Epidermal melanocyte (primary cell): ENCODE measurements around the gene PDE4B.
"Not testable (repeated sequence)": the region's sequence is repeated elsewhere in the genome, so short reads cannot be mapped to it uniquely, and the experiment has no call there.

Experiments used
- DNase-seq: peaks from one replicate; pipeline ENCODE4 v3.0.0; 2011; ENCODE audit warnings: low spot score; ENCODE audit not compliant: insufficient read length

PDE4B gene

DNA sequence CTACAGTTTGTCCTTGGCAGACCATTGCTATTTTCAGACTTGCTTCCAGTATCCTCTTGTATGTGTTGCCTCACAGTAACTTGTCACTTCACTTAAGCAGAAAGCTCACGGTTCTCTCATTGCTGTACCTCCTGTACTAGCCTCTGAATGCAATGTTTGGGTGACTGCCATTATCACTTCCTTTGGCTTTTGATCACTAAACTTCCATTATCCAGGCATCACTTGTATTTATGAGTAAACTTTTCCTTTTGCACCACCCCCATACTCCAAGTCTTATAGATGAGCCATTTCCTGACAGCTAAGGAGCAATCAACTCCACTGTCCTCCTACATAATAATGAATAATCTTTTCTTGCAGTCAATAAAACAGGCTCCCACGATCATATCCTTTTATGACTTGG lies 255.3 kb downstream of the PDE4B start:
- no peak for DNase-seq

GRCh38 chr1:66050123-66050522 lies 257.4 kb downstream of the PDE4B start:
- no peak for DNase-seq

- no peak for DNase-seq
Measured at GRCh38 chr1:66050633-66051032, 257.9 kb downstream of the PDE4B start.

DNA sequence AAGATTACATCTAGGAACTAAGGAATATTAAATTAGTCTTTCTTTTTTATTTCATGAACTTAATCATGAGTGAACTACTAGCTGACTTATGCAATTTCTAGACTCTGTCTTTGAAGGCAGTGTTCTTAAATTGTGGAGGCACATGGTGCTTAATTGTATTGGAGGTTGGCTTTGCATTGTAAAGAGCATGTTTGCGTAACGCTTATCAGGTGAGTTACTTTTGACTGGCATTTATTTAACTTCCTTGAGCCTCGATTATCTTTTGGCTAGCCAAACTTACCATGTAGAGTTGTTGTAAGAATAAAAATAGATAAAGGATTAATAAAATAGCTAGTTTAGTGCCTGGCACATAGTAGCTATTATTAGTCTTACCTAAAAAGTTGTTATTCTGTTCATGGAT lies 262.4 kb downstream of the PDE4B start:
- DNase-seq = no peak

- not testable (repeated sequence) for DNase-seq
Measured at GRCh38 chr1:66057448-66057847, 264.8 kb downstream of the PDE4B start.

DNA sequence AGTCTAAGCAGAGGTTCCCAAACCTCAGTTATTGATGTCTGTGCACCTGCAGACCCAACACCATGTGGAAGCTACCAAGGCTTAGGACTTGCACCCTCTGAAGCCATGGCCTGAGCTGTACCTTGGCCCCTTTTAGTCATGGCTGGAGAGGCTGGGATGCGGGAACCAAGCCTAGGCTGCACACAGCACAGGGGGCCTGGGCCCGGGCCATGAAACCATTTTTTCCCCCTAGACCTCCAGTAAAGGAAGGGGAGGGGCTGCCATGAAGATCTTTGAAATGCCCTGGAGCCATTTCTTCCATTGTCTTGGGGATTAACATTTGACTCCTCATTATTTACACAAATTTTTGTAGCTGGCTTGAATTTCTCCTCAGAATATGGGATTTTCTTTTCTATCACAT lies 265.9 kb downstream of the PDE4B start:
- DNase-seq = no peak

DNA sequence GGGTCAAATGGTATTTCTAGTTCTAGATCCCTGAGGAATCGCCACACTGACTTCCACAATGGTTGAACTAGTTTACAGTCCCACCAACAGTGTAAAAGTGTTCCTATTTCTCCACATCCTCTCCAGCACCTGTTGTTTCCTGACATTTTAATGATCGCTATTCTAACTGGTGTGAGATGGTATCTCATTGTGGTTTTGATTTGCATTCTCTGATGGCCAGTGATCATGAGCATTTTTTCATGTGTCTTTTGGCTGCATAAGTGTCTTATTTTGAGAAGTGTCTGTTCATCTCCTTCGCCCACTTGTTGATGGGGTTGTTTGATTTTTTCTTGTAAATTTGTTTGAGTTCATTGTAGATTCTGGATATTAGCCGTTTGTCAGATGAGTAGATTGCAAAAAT lies 274.5 kb downstream of the PDE4B start:
- not testable (repeated sequence) for DNase-seq

GRCh38 chr1:66069976-66070876 lies 277.5 kb downstream of the PDE4B start:
- no peak for DNase-seq

GRCh38 chr1:66073388-66073787 lies 280.7 kb downstream of the PDE4B start:
- no peak for DNase-seq

DNA sequence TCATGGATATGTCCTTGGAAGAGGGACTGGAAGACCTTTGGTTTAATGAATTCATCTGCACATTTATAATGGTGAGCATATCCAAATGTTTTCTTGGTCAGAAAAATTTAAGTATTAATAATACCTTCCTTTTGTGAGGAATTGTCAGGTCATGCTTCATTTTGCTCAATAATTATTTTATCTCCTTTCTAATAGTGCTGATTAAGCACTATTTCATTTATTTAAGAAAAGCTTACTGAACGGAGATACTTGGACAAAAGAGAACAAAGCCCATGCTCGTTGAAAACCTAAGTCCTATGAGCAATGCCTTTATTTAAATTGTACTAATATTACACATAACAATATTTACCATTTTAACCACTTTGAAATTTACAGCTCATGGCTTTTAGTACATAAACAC lies 281.5 kb downstream of the PDE4B start:
- no peak for DNase-seq

GRCh38 chr1:66078412-66078811 lies 285.7 kb downstream of the PDE4B start:
- no peak for DNase-seq

DNA sequence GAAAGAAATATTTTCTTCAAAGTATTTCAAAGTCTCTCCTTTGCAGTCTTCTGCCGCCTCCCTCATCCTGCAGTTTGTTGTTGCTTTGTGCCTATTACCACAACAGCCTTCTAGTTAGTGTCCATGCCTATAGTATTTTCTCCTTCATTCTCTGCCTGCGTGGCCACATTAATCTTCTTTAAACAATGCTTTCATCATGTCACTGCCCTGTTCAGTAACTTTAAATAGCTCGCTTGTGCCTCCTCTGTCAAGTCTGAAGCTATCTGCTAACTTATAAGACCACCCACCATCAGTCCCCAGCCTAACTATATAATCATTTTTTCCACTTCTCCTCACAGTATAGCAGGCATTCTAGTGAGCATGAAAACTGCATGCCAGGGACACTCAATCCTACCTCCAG lies 290.3 kb downstream of the PDE4B start:
- no peak for DNase-seq

GRCh38 chr1:66084442-66084841 lies 291.7 kb downstream of the PDE4B start:
- DNase-seq = no peak

- no peak for DNase-seq
Measured at GRCh38 chr1:66085600-66085999, 292.9 kb downstream of the PDE4B start.

GRCh38 chr1:66088787-66089186 lies 296.1 kb downstream of the PDE4B start:
- no peak for DNase-seq

DNA sequence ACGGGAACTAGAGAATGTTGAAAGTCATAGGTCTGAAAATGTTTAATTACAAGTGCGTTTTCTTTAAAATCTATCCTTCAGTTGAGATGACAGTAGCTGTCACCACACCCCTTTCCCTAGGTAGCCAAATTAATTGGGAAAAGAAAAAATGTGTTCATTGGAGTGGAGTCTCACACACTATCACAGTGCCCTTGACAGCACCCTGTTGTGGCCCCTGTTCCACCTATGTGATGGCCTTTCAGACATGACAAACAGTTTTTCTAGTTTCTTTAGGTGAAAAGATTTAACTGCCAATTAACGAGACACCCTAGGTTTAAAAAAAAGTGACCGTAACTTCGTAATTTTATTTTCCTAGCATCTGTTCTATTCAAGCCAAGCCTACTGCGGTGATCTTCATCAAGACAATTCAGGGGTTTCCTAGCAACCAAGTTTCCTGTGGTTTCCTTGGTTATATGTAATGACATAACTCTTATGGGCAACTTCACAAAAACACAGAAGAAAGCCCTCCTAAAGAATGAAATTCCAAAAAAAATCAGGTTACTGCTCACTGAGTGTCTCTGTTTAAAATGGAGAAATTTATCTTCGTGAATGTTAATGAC lies 298.3 kb downstream of the PDE4B start:
- no peak for DNase-seq

GRCh38 chr1:66095190-66095589 lies 302.5 kb downstream of the PDE4B start:
- DNase-seq = no peak

GRCh38 chr1:66100959-66101358 lies 308.3 kb downstream of the PDE4B start:
- DNase-seq = not testable (repeated sequence)

GRCh38 chr1:66104076-66104475 lies 311.4 kb downstream of the PDE4B start:
- not testable (repeated sequence) for DNase-seq

- no peak for DNase-seq
Measured at GRCh38 chr1:66108624-66109023, 315.9 kb downstream of the PDE4B start.

DNA sequence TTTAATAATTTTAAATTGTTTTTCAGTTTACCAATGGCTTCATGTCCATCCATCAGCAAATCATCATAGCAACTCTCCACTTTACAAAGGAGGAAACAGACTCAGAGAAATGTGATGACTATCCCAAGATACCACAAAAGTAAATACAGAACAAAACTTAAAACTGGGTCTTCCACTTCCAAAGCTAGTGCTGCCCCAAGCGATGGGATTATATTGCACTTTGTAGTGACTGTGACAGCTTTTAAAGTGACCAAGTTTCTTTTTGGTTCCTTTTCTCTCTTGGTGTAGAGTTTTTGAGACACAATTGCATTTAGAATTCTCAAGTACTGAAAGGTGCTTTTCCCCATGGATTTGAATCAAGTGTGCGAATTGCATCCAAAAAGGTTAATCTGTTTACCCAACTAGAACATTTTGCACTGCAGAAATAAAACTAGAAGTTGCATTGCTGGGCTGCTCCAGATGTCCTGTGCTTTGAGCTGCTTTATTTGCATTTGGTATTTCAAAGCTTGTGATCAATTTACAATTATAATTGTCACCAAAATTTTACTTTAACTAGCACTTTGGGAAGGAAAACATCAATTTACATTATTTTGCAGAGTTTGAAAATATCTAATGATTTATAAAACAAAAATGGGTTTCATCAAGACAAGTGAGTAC lies 320.2 kb downstream of the PDE4B start:
- DNase-seq = no peak

GRCh38 chr1:66119148-66119547 lies 326.5 kb downstream of the PDE4B start:
- no peak for DNase-seq
